Sciatic nerve (tissue), 2 donors: Measurements from ENCODE around the gene TMEM97. TPM values are rescaled to one million over a fixed set of nuclear protein-coding genes. Genes with fewer than 3 reads are reported as not detected.
"Not testable (repeated sequence)": the region's sequence is repeated elsewhere in the genome, so short reads cannot be mapped to it uniquely, and the experiment has no call there.

Experiments used
- ATAC-seq: fragments of 200-7000 bp; cut with Tn5 transposase; one replicate; pipeline ENCODE4 v1.9.1; 2020; ENCODE audit warnings: mild to moderate bottlenecking, moderate library complexity
- DNase-seq: peaks from one replicate; pipeline ENCODE4 v3.0.0-alpha.2; 2020; ENCODE audit warnings: low spot score
- intact Hi-C: fragments of 100-400 bp; cut with DNase I; formaldehyde crosslinking; loops from one replicate; pipeline ENCODE4 v1.14.2; 2022
- total RNA-seq: library from RNA; stranded (reverse); fragmentation: NEBNext Ultra II Directional; extraction: Animal tissue kit (Norgen Biotek cat#: 25700); gene quantifications from one replicate; pipeline ENCODE4 v1.2.1, GENCODE V29; 2021
- donor health status: DM: no; HTN: no; CAD: no.
- donor health status: DM: no; HTN: no; CAD: no.

The TMEM97 gene
- total RNA-seq, 1 donor from 2014 or later, result 21.8 TPM

DNA sequence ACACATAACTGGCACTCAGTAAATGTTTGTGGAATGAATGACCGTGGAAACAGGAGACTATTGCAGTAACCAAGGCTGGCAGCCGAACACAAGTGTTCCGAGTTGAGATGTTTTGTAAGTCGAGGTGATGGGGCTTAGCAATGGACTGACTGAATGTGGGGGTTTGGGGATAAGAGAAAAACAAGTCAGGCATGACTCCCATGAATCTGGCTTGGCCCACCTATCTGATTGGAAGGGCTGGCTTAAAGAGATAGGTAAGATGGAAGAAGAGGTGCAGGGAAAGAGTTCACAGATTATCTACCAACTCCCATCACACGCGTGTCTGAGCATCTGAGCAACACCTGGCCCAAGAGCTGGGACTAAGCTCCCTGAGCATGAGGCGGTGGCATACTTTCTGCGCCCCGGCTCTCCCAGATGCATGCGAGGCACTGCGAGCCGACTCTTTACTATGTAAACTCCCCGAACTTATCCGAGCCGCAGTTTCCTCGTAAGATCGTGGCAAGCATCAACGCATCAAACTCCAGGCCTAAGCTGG, 15.7 kb downstream of the TMEM97 start:
- intact Hi-C loops, result no loop called here
- DNase-seq (no peak), ATAC-seq (no peak)

DNA sequence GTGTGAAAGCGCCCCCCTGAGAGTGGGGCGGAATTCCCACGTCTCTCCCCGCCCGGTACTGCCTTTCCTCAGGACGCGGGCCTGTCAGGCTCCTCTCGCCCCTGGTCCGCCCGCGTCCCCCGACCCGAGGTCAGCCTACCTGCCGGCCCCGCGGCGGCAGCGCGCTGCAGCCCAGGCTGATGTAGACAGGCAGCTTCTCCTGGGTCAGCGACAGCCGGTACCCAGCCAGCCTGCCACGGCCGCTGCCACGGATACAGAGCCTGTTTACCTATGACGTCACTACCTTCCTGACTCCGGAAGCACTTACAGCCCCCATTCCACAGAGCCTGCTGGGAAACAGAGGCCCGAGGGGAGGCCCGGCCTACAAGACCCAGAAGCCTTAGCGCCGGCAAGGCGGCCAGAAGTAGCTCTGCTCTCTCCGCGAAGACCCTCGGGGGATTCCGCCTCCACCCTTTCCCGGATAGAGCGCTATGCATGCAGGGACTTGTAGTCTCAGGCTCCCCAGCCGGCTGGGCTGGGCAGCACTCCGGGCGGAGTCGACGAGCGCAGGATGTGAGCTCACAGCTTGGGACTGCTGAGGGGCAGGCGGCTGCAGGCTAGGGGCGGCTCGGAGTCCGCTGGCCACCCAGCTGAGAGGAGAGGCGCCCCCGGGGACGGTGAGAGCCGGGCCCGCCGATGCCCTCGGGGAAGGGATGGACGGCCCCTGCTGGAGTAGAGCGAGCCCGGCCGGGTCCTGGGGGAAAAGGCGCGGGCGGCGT, 16.4 kb downstream of the TMEM97 start, which contains the start of the genes IFT20 and TNFAIP1:
TSS of gene IFT20 (minus strand) at position 272 of the 758 bp plus-strand sequence. CDS start 3,487 bp downstream, outside the sequence.
TSS of gene TNFAIP1 (plus strand) at position 561 of the 758 bp plus-strand sequence. CDS start 3,761 bp downstream, outside the sequence.
- ATAC-seq, result peak; percentile 99
- peak; percentile 99 for DNase-seq
- intact Hi-C loops, result no loop called here

DNA sequence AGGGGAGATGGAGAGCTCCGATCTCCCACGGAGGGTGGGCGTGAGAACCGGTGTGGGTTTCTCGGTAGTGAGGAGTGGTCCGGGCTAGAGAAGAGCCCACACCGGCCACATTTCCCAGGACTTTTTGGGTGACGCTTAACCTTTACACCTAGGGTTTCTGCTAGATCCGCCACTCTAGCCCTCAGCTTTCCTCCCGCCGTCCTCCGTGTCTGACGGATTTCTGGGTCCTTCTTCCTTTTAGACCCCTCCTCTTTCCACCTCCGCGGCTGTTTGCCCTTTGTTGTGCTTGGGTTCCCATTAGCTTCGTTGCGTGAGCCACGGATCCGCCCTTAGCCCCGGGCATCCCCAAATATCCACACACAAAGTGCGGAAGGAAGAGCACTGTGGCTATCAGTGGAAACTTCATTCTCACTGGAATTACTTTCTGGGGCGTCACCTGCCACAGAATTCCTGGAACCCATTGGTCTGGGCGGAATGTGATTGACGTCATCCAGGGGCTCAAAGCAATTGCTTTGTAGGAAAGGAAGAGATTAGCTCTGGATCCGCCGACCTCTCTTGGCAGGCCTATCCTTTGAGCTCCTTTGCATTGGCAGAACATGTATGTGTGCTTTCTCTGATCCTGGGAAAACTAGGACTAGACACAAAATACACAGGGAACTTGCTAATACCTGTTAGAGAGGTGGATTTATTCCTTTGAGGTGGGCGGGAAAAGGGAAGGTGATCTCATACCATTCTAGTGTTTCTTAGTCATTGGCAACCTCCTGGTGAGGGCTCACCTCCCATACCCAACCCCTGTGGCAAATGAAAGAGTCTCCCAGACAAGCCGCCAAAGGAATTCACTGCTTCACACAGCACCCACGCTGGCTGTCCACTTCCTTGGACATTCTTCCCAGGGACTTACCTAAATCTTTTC, 17.2 kb downstream of the TMEM97 start:
- intact Hi-C loops, result no loop called here
- ATAC-seq (peak; percentile 7), DNase-seq (peak; percentile 81)

DNA sequence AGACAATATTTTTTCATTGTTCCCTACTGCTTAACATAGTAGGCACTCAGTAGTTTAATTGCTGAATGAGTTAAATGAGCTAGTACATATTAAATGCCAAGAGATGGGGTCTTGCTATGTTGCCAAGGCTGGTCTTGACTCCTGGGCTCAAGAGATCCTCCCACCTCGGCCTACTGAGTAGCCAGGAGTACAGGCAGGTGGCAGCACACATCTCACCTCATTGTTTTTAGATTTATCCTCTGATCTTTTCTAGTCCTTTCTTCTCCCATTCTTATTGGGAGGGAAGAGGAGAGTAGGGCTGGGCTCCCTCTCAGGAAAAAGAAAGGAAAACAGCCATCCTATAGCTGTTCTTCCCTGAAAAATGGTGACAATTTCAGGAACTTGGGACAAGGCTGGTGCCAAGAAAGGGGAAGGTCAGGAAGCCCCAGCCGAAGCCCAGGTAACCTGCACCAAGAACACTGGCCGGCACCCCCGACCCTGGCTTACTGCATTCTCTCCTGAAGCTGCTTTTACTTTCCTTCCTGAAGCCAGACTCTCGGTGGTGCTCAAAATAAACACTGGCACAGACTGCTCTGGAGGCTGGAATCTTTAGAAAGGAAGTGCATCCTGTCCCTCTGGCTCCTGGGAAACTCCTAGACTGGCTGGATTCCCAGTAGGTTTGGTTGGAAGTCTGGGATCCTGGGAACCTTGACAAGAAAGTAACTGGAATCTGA, 19.2 kb downstream of the TMEM97 start:
- ATAC-seq, result no peak
- intact Hi-C loops, result no loop called here

DNA sequence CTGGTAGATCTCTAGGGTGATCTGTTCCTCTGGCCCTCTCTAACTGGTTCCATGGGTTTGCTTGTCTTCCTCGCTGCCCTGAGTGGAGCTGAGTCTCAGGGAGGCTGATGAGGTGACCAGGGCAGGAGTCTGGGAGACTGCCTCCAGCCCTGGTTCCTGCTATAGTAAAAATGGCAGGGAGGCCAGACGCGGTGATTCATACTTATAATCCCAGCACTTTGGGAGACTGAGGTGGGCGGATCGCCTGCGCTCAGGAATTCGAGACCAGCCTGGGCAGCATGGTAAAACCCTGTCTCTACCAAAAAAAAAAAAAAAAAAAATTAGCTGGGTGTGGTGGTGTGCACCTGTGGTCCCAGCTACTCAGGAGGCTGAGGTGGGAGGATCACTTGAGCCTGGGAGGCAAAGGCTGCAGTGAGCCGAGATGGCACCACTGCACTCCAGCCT, 19.8 kb downstream of the TMEM97 start:
- DNase-seq, ATAC-seq, intact Hi-C loops: not testable (repeated sequence)

More for the DNA sequence above, 19.2 kb downstream of the TMEM97 start:
- DNase-seq, result no peak

DNA sequence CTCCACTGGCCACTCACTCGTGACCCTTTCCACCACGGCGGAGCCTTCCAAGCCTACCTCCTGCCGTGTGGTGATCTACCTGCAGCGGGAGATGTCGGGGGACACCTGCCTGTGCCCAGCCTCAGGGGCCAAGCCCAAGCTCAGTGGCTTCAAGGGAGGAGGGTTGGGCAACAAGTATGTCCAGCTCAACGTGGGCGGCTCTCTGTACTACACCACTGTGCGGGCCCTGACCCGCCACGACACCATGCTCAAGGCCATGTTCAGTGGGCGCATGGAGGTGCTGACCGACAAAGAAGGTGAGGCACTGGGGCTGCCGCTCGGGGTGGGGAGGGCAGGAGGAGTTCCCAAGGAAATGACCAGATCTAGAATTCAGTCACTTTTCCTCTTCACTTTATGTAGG, 20.4 kb downstream of the TMEM97 start:
- intact Hi-C loops, result no loop called here
- no peak for DNase-seq
- no peak for ATAC-seq

DNA sequence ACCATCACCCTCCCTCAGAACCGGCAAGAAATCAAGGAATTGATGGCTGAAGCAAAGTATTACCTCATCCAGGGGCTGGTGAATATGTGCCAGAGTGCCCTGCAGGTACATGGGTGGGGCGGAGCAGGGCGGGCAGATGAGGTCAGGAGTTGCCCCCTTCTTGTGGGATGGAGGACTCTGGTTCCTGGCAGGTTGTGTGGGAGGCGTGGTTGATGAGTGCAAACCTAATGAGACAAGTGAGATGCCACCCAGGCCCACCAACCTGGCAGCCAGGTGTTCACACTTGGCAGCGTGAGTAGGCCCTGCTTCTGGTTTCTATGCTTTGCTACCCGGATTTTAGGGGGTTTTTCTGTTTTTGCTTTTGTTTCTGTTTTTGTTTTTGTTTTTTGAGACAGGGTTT, 21.4 kb downstream of the TMEM97 start:
- no peak for ATAC-seq
- DNase-seq, result no peak
- intact Hi-C loops, result no loop called here

DNA sequence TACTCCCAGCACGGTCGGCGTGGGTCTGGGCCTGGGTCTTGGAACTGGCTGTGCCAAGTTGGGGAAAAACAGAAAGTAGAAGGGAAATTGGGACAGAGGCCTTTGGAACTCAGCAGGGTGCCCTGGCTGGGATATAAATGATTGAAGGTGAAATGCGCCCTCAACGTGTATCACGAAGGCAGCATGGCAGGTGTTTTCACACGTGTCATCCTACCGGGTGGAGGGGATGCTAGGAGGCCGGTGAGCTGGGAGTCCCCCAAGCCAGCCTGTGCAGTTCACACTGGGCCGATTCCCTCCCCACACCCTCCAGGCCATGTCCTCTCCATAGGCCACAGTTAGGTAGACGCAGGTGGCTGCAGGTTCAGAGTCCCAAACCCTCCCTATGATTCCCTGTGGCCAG, 22.5 kb downstream of the TMEM97 start:
- DNase-seq, result no peak
- intact Hi-C loops, result no loop called here
- ATAC-seq, result no peak

DNA sequence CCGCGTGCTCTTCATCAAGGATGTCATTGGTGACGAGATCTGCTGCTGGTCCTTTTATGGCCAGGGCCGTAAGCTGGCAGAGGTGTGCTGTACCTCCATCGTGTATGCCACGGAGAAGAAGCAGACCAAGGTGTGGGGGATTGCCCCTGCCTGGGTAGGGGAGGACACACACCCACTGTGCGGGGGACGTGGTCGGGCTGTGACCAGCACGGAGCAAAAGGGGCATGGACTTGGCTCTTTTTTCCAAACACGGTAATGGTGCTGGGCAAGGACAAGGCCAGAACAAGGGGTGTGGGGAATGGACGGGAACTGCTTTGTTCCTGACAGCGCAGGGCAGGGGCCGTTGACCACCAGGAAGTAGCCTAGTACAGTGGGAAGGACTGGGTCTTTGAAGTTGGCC, 23.3 kb downstream of the TMEM97 start:
- intact Hi-C loops, result no loop called here
- DNase-seq, result no peak

DNA sequence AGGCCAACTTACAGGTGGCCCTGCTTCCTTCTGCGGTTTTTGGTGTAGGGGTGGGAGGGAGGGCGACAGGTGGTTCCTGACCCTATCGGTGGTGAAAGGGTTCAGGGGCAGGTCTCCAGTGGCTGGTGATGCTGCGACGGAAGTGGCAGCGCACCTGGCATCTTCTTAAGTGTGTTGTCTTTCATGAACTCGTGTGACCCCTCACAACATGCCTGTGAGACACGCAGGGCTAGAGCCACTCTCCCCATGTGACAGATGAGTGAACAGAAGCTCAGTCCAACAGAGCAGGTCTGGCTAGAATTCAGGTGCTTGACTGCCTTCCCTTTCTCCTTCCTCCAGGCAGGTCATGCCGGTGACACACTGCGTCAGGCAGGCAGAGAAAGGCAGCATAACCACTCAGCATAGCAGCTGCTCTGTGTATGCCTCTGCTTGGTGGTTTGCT, 24.5 kb downstream of the TMEM97 start:
- intact Hi-C loops, result no loop called here
- ATAC-seq, result no peak

More for the DNA sequence above, 23.3 kb downstream of the TMEM97 start:
- ATAC-seq, result no peak

DNA sequence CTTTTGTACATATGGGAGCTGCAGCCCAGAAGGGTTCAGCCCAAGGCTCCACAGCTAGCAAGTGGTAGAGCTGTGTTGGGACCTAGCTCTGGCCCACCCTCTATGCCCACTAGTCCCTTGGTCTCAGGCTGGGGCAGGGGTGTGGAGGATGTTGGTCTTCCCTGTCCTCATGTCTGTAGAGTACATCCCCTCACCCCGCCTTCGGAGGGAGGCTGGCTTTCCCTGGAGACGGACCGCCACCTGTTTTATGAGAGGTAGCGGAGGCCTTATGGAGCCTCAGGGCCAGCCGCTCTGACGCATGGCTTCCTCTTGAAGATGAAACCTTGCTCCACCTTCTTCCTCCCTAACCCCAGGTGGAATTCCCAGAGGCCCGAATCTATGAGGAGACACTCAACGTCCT, 25.0 kb downstream of the TMEM97 start:
- ATAC-seq, result no peak
- intact Hi-C loops, result no loop called here
- DNase-seq, result no peak

More for the DNA sequence above, 24.5 kb downstream of the TMEM97 start:
- no peak for DNase-seq

DNA sequence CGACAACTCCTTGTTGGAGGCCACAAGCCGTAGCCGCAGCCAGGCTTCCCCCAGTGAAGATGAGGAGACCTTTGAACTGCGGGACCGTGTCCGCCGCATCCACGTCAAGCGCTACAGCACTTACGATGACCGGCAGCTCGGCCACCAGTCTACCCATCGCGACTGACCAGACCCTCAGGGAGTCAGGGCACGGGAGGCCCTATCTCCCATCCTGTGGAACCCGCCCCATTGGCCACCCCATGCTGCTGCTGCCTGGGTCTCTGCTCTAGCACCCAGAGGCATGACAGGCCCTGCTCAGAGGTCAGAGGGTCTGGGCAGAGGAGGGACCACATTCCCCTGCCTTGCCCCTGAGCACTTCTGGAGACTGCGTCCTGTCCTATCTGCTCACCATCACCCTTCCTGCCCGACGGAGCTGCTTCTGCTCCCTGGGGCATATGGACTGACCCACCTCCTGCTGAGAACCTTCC, 25.5 kb downstream of the TMEM97 start:
- peak; percentile 9 for ATAC-seq
- intact Hi-C loops, result no loop called here
- no peak for DNase-seq

DNA sequence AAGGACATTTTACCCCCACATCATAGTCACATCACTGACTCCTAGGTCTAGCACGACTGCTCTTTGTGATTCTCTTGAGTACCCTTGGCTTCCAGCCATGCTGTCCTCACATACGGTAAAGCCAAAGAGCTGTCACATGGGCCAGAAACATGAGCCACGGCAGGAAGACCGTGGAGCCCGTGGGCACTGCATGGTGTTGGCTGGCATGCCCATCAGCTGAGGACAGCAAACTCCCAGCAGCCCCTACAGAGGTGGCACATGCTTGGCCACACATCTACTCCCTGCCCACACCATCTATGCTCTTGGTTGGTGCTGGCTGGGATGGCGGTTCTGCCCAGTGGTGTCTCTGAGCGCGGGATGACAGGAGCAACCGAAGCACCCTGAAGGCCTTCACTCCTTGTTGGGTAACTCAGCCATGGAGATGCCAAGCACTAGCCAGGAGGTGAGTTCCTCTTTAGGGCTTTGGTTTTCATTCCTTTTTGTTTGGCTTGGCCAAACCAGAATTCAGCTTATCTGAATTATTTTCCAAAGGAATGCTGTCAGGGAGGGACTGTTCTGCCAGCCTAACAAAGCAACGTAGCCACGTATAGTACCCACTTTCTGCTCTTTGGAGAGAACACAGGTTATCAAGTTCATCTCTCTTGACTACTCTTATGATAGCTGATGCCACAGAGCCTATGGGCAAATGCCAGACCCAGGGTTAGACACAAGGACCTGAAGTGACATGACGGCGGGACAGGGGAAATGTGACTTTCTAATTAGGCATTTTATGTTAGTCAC, 26.6 kb downstream of the TMEM97 start:
- ATAC-seq, result no peak
- DNase-seq, result no peak
- intact Hi-C loops, result no loop called here

DNA sequence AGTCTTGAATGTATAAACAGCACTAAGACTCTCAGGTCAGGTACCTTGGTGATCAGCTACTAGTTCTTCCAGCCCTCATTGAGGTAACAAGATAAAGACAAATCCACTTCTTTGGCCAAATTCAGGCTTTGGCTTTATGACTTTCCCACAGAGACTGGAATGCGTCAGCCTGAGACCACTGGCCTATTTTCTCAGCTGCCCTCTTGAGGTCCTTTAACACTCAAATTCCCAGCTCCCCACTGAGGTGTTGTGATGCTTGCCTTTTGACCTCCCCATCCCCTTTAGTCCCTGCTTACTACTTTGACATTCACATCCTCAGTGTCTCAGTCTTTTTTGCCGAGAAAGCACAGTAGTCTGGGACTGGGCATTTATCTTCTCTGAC, 27.2 kb downstream of the TMEM97 start:
- no peak for DNase-seq
- intact Hi-C loops, result no loop called here
- no peak for ATAC-seq

DNA sequence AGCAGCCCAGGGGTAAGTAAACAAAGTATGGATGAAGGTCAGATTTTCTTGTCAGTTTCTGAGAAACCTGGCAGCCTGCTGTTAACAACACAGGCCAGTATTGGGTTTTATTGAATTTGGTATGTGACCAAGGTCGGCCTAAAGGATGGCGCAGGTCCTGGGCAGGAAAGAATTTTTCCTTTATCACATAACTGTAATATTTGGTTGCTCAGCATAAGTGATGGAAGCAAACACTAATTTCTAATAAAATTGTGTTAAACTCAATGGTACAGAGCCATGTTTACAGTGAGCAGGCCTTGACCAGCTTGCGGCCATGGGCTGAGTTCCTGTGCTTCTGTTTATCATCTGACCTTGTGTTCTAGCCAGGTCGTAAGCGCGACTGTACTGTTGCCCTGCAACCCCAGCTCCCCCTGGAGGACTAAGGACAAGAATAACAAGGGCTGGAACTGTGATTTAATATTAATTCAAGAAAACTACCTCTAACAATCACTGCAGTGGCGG, 27.8 kb downstream of the TMEM97 start:
- ATAC-seq (no peak), DNase-seq (no peak)
- intact Hi-C loops, result no loop called here

DNA sequence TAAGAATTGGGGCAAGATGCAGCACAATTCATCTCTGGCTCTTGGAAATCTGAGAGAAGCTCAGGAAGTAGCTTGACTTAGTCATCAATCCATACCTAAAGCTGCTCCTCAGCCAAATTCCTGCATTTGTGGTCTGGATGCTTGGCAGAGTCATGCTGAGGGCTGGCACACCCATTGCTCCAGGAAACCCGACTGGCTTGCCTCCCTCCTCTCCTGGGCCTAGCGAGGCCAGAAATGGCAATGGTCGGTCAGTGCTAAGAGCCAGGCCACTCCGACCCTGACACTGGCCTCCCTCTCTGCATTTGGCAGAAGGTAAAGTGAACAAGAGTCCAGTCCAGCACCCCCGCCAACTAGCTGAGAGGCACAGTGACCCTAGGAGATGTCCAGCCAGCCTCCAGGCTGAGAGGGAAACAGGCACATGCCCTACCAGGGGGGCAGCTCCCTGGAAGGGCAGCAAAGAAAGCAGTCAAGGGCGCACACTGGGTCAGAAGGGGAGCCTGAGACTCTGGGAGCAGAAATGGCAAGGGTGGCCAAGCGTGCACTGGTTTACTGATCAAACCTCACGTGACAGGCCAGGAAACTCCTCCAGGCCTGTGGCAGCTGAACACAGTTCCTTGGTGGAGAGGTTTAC, 28.4 kb downstream of the TMEM97 start:
- DNase-seq (no peak), ATAC-seq (no peak)
- intact Hi-C loops, result no loop called here

DNA sequence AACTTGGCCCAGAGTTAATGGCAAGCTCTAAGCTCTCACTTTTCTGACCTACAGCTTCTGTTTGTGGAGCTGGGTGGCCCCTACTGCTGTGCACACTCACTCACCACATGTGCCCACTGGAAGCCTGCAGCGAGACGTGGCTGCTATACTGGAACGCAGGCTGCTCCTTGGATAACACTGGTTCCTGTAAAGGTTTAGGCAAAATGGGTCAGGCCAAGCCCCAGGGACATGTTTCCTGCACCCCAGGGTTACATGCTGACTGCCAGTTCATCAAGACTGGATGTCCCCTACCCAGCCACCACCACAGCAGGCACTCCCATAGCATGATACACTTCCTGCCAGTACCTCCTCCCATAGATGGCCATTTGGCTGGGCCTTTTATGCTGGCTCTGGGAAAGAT, 30.0 kb downstream of the TMEM97 start:
- ATAC-seq, result no peak
- intact Hi-C loops, result no loop called here
- DNase-seq, result no peak
